Loucy (cell line): ENCODE measurements around the gene CTSH.

Experiments used
- EZH2phosphoT487 ChIP-seq: fragments of 200-600 bp; IDR thresholded peaks from 2 replicates; pipeline ENCODE4 v1.6.1; 2018; ENCODE audit warnings: antibody characterized with exemption, mild to moderate bottlenecking, moderate library complexity, borderline replicate concordance
- TF ChIP-seq, protein P1 (sequence below): fragments of 200-600 bp; sonication (generic); conservative IDR thresholded peaks from 2 replicates; pipeline ENCODE4 v1.5.1; 2014; ENCODE audit warnings: mild to moderate bottlenecking, antibody characterized with exemption, low read length

GRCh38 chr15:78938658-78939488, 6.0 kb downstream of the CTSH start:
- TF ChIP-seq, protein P1, sequence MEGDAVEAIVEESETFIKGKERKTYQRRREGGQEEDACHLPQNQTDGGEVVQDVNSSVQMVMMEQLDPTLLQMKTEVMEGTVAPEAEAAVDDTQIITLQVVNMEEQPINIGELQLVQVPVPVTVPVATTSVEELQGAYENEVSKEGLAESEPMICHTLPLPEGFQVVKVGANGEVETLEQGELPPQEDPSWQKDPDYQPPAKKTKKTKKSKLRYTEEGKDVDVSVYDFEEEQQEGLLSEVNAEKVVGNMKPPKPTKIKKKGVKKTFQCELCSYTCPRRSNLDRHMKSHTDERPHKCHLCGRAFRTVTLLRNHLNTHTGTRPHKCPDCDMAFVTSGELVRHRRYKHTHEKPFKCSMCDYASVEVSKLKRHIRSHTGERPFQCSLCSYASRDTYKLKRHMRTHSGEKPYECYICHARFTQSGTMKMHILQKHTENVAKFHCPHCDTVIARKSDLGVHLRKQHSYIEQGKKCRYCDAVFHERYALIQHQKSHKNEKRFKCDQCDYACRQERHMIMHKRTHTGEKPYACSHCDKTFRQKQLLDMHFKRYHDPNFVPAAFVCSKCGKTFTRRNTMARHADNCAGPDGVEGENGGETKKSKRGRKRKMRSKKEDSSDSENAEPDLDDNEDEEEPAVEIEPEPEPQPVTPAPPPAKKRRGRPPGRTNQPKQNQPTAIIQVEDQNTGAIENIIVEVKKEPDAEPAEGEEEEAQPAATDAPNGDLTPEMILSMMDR: no peak
- no peak for TF ChIP-seq EZH2phosphoT487
